GM19035 (cell line): ENCODE measurements around the gene MRPL38.
A peak's percentile ranks its signal among the peaks of the same experiment; 100 is the strongest.
"Not testable (repeated sequence)": the region's sequence is repeated elsewhere in the genome, so short reads cannot be mapped to it uniquely, and the experiment has no call there.

Experiments used
- ATAC-seq: cut with Tn5 transposase; IDR thresholded peaks from one replicate; pipeline ENCODE4 v1.9.1; 2021; ENCODE audit not compliant: unreplicated experiment

MRPL38 gene

DNA sequence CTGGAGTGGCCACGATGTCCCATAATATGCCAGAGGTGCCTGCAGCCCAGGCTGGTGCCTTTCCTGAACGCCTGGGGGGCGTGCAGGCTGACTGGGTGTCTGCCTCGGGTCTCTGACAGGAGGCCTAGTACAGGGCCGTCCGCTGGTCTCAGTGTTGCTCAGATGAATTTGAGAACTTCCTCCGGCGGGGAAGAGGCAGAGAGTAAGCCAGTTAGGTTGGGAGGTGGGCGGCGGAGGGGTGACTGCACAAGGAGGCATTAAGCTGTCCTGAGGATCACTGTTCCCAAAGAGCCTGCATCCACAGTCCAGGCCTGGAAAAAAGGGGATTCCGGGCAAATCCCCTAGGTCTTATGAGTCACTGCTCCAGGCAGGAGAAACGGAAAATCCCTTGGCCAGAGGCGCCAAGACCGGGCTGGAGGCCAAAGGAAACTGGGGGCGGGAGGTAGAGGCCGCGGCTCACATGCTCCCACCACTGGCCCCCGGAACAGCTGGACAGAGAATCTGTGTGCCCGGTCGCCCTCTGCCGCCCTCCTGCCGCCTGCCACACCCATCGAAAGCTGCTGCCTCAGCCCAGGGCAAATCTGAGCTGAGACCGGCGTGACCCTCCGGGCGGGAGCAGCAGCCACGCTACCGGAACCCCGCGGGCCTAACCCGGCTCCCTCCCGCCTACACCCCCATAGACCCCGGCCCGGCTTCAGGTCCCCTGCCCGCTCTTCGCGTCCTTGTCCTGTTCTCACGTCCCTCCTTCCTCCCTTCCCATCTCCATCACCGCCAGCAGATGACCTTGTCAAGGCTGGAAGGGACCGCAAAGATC, 27.5 kb downstream of the MRPL38 start:
- no peak for ATAC-seq

DNA sequence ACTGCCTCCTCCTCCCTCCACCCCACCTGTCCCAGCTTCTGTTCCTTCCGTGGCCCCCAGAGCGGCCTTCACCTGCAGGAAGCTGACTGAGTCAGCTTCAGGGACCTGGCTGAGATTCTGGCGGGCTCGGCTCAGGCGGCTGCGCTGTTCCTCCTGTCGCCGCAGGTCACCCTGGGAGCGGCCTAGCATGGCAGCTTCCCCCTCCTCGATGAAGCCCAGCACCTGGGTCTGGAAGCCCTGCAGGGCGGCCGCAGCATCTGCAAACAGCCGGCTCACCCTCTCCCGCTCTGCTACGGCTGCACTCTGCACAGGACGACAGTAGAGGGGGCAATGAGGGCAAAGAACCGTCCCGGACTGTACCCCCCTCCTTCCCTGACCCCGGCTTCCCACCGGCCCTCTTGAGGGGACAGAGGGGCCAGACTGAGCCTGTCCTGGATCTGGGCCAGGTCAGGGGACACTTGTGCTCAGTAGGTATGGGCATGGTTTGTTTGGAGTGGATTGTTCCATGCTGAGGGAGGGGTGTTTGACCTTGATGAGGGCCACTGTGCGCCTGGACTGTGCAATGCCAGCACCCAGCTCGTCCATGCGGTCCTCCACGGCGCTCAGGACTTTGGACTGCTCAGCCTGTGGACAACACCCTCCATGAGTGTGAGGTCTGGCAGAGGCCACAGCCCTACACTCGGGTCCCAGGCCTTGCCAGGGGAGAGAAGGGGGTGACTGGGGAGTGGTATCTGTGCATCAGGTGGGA, 28.3 kb downstream of the MRPL38 start:
- no peak for ATAC-seq

DNA sequence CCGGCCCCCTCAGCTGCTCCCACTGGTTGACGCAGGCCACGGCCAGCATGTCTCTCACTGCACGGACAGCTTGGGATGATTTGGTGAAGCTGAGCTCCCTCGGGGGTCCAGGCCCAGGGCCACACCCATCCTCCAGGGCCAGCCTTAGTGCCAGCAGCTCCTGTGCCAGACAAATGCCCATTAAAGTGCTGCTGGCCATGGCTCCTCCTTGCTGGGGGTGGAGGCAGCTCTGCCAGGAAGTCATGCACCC, 28.8 kb downstream of the MRPL38 start:
- no peak for ATAC-seq

DNA sequence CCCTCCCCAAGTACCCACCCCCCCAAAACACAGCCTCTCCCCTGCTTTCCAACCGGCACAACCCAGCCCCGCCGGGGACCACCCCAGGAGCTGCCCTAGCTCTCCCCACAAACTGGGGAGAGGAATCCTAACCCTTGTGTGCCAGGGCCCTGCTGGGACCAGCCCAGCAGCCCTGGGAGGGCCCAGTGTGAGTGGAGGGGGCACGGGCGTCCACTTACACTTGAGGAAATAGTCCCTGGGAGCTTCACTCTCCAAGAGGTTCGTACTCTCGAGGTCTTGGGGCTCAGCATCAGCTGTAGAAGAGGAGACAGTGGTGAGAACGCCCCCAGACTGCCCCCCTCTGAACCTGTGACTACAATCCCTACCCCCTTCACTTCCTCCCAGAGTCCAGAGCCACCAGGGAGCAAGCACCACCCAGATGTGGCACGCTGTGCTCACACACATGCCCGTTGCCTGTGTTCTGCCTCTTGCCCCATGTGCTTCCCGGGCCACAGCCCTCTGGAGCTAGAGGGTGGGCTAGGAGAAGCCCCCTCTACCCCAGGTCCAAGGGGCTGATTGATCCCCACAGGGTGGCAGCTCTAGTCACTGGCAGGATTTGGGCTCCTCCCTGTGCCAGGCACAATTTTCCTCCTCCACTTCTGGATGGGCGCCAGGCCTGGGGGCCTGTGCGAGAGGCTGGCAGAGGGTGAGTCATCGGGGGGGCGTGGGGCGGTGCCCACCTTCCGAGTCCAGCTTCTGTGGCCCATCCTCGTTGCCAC, 29.3 kb downstream of the MRPL38 start:
- no peak for ATAC-seq

DNA sequence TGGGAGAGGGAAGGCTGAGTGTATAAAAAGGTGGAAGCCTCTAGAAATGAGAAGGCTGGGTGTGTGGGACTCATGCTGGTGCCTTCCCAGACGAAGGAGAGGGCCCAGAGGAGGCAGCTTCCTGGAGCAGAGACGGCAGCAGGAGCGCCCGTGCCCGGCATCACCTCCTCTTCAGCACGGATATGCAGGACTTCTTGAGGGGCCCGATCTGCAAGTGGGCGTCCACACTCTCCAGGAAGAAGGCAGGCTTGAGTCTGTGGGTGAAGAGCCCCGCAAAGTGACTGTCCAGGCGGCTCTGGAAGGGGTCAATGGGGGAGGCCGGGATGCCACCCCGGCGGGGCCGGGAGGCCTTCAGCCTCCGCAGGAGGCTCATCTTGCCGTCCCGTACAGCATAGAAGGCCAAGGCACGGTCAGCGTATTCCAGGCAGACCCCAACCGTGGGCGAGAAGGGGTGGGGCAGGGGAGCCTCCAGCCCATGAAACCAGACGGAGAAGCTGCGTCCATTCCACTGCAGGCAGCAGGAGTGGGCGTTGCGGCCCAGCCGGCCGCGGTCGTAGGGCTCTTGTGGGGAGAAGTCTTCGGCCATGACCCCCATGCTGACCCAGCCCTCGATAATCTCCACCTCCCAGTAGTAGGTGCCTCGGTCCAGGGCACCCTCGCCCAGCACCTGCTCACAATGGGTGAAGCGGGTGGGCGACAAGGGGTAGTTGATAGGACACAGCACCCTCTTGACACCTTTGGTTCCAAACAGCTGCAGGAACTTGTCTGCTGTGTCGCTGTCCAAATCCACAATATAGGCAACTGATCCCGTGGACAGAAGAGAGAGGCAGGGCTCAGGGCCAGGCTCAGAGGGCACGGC, 30.1 kb downstream of the MRPL38 start:
- ATAC-seq: no peak

DNA sequence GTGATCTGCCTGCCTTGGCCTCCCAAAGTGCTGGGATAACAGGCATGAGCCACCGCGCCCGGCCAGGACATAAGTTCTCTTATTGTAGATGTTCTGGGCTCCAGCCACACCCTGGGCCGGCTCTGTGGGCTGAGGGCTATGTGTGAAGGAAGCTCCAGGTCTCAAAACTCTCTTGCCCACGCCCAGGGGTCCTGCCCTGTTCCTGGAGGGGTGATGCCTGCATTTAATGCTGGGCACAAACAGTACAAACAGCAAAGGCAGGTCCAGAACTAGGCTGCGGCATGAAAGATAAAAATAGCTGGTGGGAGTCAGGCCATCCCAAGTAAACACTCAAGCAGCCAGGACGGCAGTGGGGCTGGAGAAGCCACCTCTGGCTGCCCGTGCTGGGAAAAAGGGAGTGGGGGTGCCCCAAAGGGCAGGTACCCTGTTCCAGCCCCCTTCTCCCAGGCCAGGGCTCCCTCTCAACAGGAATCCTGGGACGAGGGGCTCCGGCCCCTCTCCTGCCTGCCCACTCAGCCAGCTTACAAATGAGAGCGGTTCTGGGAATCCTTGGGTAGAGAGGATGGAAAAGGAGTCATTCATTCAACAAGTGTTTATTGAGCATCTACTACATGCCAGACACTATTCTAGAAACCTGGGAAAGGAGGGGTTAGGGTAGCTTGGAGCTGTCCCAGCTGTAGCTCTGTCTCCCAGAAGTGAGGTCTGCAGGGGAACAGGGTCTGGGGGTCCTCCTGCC, 30.9 kb downstream of the MRPL38 start:
- ATAC-seq: no peak

DNA sequence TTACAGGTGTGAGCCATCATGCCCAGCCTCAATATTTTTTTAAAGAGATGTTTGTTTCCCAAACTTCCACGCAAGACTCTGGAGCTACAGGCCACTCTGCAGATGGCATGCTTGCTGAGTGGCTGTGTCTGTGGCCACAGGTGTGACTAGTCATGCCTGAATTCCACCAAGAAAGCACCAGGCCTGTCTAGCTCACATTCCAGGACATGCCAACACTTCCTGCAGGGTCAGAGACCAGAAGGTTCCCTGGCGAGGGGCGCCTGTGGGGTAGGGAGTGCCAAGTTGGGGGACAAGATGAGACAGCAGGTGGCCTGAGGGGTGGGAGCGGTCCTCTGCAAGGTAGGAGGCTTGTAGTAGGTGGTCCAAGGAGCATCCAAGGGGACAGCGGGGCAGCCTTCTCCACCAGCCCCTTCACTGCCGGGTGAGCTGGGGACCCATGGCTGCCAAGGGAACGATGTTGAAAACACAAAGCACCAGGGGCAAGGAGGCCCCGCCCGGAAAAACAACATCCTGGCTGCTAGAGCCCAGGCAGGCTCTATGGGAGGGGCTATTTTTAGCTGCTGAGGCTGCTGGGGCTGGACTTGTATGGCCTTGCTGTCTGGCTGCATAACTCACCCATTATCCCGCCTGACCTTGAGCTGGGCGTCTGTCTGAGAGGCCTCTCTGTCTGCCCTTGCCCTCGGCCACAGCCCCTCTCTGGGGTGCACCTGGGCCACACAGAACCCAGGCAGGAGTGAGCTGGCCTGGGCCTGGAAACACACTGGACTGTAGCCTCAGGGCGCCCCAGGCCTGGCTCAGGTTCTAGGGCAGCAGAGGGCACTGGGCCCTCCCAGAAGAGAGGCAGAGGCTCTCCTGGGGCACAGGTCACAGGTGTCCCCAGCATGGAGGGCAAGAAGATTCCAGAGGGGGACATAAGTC, 32.0 kb downstream of the MRPL38 start:
- no peak for ATAC-seq

- ATAC-seq: not testable (repeated sequence)
Measured at GRCh38 chr17:75870228-75870627, 34.5 kb downstream of the MRPL38 start.

GRCh38 chr17:75869282-75870141, 35.2 kb downstream of the MRPL38 start:
- no peak for ATAC-seq

- not testable (repeated sequence) for ATAC-seq
Measured at GRCh38 chr17:75868730-75869281, 35.9 kb downstream of the MRPL38 start.

- not testable (repeated sequence) for ATAC-seq
Measured at GRCh38 chr17:75865404-75866188, 39.1 kb downstream of the MRPL38 start.

DNA sequence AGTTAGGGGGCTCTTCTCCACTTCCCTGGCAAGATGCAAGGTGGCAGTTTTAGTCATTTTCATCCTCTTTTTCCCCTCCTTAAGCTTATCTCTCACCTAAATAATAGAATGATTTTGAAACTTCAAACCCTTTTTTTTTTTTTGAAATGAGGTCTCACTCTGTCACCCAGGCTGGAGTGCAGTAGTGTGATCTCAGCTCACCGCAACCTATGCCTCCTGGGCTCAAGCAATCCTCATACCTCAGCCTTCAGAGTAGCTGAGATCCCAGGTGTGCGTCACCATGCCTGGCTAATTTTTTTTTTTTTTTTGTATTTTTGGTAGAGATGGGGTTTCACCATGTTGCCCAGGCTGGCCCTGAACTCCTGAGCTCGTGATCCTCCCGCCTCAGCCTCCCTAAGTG, 39.8 kb downstream of the MRPL38 start:
- peak; percentile 16 for ATAC-seq

- peak; percentile 81 for ATAC-seq
Measured at GRCh38 chr17:75864448-75864871, 40.2 kb downstream of the MRPL38 start.

DNA sequence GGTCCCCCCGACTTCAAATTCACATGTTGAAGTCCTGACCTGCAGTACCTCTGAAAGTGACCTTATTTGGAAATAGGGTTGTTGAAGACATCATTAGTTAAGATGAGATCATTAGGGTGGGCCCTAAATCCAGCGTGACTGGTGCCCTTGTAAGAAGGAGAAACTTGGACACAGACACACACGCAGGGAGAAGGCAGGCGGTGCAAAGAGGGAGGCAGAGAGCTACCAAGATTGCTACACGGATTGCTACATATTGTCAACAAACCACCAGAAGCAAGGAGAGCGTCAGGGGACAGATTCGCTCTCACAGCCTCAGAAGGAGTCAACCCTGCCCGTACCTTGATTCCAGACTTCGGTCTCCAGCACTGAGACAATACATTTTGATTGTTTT, 42.8 kb downstream of the MRPL38 start:
- ATAC-seq: no peak

GRCh38 chr17:75859358-75859757, 45.3 kb downstream of the MRPL38 start:
- not testable (repeated sequence) for ATAC-seq

DNA sequence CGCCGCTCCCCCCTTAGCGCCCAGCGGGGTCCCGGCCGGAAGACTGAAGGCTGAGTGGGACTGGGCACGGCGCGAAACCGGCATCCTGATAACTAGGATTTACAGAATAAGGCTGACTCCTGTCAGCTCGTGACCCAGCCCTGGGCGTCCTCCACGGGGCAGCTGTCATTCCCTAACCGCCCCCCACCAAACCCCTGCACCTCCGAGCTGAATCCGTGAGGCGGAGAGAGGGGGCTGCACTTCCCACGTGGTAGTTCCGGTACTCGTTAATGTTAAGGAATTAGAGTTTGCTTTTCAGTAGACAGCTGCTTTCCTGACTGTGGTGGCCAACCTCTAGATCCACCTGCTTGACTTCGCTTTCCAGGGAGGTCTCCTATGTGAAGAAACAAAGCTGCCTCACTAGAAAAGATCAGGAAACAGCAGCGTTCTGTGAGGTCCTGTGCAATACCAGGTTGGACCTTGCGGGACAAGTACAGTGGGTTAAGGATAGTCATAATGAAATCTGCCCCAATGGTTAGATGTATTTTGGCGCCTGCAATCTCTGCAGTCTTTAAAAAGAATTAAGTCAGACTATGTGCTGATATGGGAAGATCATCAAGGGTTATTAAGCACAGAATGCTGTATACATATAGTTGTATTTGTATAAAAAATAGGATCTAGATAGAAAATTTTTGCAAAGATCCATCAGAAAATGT, 48.5 kb downstream of the MRPL38 start:
- ATAC-seq: no peak
